Measurements from ENCODE around the gene HNRNPAB. TPM values are rescaled to one million over a fixed set of nuclear protein-coding genes. Genes with fewer than 3 reads are reported as not detected.

HNRNPAB gene
- total RNA-seq, 1 experiment from 2014 or later: 408 TPM

- Histone ChIP-seq H3K27ac (ENCODE audit: low read depth, low read length, poor library complexity, severe bottlenecking) (no peak overlapping the region), H3K27me3 (replicated peaks; ENCODE audit: insufficient read depth, low read depth, low read length, poor library complexity) (no peaks in the 10 kb centered on the region), H3K36me3 (ENCODE audit: insufficient read depth, low read length, poor library complexity, severe bottlenecking) (no peaks in the 10 kb centered on the region), H3K4me1 (ENCODE audit: insufficient read depth, low read length, poor library complexity, severe bottlenecking) (no peaks in the 10 kb centered on the region), H3K9me3 (ENCODE audit: low read depth, low read length, poor library complexity, severe bottlenecking) (no peaks in the 10 kb centered on the region), H3K4me3 (ENCODE audit: low read depth, low read length, poor library complexity, severe bottlenecking) (no peak overlapping the region)
- ChIA-PET CTCF (no interaction called here), POLR2A (ENCODE audit: low non-redundant PET) (no interaction called here)
- no peak for DNase-seq (ENCODE audit: low spot score)
- intact Hi-C loops (cut with micrococcal nuclease; ENCODE audit: unreplicated experiment): no loop called here
- BruUV-seq (replicated peaks): no TSS peak
- TF ChIP-seq CTCF (conservative IDR thresholded peaks at IDR 0.05; ENCODE audit: low read depth, low read length): no peak
- TF ChIP-seq EZH2 (IDR thresholded peaks at IDR 0.05; ENCODE audit: borderline replicate concordance, low read depth, low read length, poor library complexity, severe bottlenecking): no peak
Observed at GRCh38 chr5:178248750-178249149, 44.4 kb downstream of the HNRNPAB start.

GRCh38 chr5:178249191-178249989 is 45.1 kb downstream of the HNRNPAB start:
- TF ChIP-seq CTCF (conservative IDR thresholded peaks at IDR 0.05; ENCODE audit: low read depth, low read length): no peak
- no peak for TF ChIP-seq EZH2 (IDR thresholded peaks at IDR 0.05; ENCODE audit: borderline replicate concordance, low read depth, low read length, poor library complexity, severe bottlenecking)
- no peak overlapping the region for H3K4me3 ChIP-seq (ENCODE audit: low read depth, low read length, poor library complexity, severe bottlenecking)
- H3K9me3 ChIP-seq (ENCODE audit: low read depth, low read length, poor library complexity, severe bottlenecking): no peaks in the 10 kb centered on the region
- no peaks in the 10 kb centered on the region for H3K36me3 ChIP-seq (ENCODE audit: insufficient read depth, low read length, poor library complexity, severe bottlenecking)
- H3K4me1 ChIP-seq (ENCODE audit: insufficient read depth, low read length, poor library complexity, severe bottlenecking): no peaks in the 10 kb centered on the region
- no peak for DNase-seq (ENCODE audit: low spot score)
- H3K27ac ChIP-seq (ENCODE audit: low read depth, low read length, poor library complexity, severe bottlenecking): no peak overlapping the region
- ChIA-PET POLR2A (ENCODE audit: low non-redundant PET) (no interaction called here), CTCF (no interaction called here)
- BruUV-seq (replicated peaks): no TSS peak
- intact Hi-C loops (cut with micrococcal nuclease; ENCODE audit: unreplicated experiment): no loop called here
- no peaks in the 10 kb centered on the region for H3K27me3 ChIP-seq (replicated peaks; ENCODE audit: insufficient read depth, low read depth, low read length, poor library complexity)

- no peak overlapping the region for H3K27ac ChIP-seq (ENCODE audit: low read depth, low read length, poor library complexity, severe bottlenecking)
- H3K4me1 ChIP-seq (ENCODE audit: insufficient read depth, low read length, poor library complexity, severe bottlenecking): no peaks in the 10 kb centered on the region
- no peak for DNase-seq (ENCODE audit: low spot score)
- no peaks in the 10 kb centered on the region for H3K27me3 ChIP-seq (replicated peaks; ENCODE audit: insufficient read depth, low read depth, low read length, poor library complexity)
- no peaks in the 10 kb centered on the region for H3K36me3 ChIP-seq (ENCODE audit: insufficient read depth, low read length, poor library complexity, severe bottlenecking)
- no peak overlapping the region for H3K4me3 ChIP-seq (ENCODE audit: low read depth, low read length, poor library complexity, severe bottlenecking)
- ChIA-PET CTCF (no interaction called here), POLR2A (ENCODE audit: low non-redundant PET) (no interaction called here)
- intact Hi-C loops (cut with micrococcal nuclease; ENCODE audit: unreplicated experiment): no loop called here
- no peaks in the 10 kb centered on the region for H3K9me3 ChIP-seq (ENCODE audit: low read depth, low read length, poor library complexity, severe bottlenecking)
- BruUV-seq (replicated peaks): no TSS peak
- TF ChIP-seq CTCF (conservative IDR thresholded peaks at IDR 0.05; ENCODE audit: low read depth, low read length) (no peak), EZH2 (IDR thresholded peaks at IDR 0.05; ENCODE audit: borderline replicate concordance, low read depth, low read length, poor library complexity, severe bottlenecking) (no peak)
Observed at GRCh38 chr5:178250263-178250662, 45.9 kb downstream of the HNRNPAB start.

Data from A673 (cell line).